Hepatocyte (in vitro differentiated cells): ENCODE results near the gene MYH16.

ENCODE experiments used
- EZH2 ChIP-seq: fragments of 200-600 bp; sonication (generic); IDR thresholded peaks from 2 replicates; pipeline ENCODE4 v1.6.1; 2016; ENCODE audit warnings: antibody characterized with exemption, mild to moderate bottlenecking, borderline replicate concordance
- EZH2phosphoT487 ChIP-seq: fragments of 200-600 bp; sonication (generic); IDR thresholded peaks from one replicate; pipeline ENCODE4 v1.6.1; 2018; ENCODE audit warnings: antibody characterized with exemption, mild to moderate bottlenecking, low read depth, moderate library complexity; ENCODE audit not compliant: unreplicated experiment, severe bottlenecking
- TF ChIP-seq, protein P1 (sequence below): fragments of 200-600 bp; sonication (generic); IDR thresholded peaks from 2 replicates; pipeline ENCODE4 v1.5.1; 2016; ENCODE audit warnings: antibody characterized with exemption, mild to moderate bottlenecking; ENCODE audit not compliant: poor library complexity

DNA sequence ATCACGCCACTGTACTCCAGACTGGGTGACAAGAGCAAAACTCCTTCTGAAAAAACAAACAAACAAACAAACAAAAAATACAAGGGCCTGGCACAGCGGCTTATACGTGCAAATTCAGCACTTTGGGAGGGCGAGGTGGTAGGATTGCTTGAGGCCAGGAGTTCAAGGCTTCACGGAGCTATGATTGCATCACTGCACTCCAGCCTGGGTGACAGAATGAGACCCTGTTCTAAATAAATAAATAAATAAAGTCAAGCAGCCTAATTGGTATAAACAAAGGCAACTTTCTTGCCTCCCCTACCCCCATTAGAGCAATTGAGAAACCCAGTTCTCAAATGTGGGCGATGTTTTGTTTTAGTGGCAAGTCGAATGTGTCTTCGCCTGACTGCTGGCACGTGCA is 38.5 kb upstream of the MYH16 start:
- TF ChIP-seq EZH2phosphoT487 (no peak), EZH2 (no peak)
- TF ChIP-seq, protein P1, sequence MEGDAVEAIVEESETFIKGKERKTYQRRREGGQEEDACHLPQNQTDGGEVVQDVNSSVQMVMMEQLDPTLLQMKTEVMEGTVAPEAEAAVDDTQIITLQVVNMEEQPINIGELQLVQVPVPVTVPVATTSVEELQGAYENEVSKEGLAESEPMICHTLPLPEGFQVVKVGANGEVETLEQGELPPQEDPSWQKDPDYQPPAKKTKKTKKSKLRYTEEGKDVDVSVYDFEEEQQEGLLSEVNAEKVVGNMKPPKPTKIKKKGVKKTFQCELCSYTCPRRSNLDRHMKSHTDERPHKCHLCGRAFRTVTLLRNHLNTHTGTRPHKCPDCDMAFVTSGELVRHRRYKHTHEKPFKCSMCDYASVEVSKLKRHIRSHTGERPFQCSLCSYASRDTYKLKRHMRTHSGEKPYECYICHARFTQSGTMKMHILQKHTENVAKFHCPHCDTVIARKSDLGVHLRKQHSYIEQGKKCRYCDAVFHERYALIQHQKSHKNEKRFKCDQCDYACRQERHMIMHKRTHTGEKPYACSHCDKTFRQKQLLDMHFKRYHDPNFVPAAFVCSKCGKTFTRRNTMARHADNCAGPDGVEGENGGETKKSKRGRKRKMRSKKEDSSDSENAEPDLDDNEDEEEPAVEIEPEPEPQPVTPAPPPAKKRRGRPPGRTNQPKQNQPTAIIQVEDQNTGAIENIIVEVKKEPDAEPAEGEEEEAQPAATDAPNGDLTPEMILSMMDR = no peak
